IMR-90 (cell line): ENCODE results near the gene PUM2. TPM values are rescaled to one million over a fixed set of nuclear protein-coding genes. Genes with fewer than 3 reads are reported as not detected.

Source experiments
- ATAC-seq: fragments of 200-7000 bp; cut with Tn5 transposase; 2 replicates; pipeline ENCODE4 v1.9.1; 2020; ENCODE audit warnings: low read depth, mild to moderate bottlenecking, moderate library complexity
- BruUV-seq: library from RNA; stranded (reverse); fragments of 400-500 nt; replicated peaks from 2 replicates; lab custom pipeline; 2021; lab: Mats Ljungman, UMichigan
- CTCF ChIA-PET: fragments of 300-600 bp; formaldehyde crosslinking; extraction: SDS; loops from one replicate; lab custom pipeline; 2021; ENCODE audit warnings: antibody characterized with exemption; lab: Yijun Ruan, JAX
- POLR2A ChIA-PET: fragments of 300-600 bp; sonication (Branson Sonifier 250); formaldehyde crosslinking; loops from one replicate; lab custom pipeline; 2022; ENCODE audit warnings: antibody characterized with exemption; ENCODE audit not compliant: unreplicated experiment; lab: Charles Lee
- DNase-seq: peaks from one replicate; pipeline ENCODE4 v3.0.0; 2013
- H2AFZ ChIP-seq: replicated peaks from 2 replicates; pipeline ENCODE3; 2013; ENCODE audit warnings: low read length, mild to moderate bottlenecking; ENCODE audit not compliant: poor library complexity
- H2AK5ac ChIP-seq: 2 replicates; pipeline ENCODE4 v1.6.1; 2013; ENCODE audit warnings: low read depth, low read length, inconsistent platforms
- H2AK9ac ChIP-seq: replicated peaks from 2 replicates; pipeline ENCODE3; 2013; ENCODE audit warnings: mild to moderate bottlenecking, low read depth, low read length, moderate library complexity; ENCODE audit not compliant: poor library complexity
- H2BK120ac ChIP-seq: 2 replicates; pipeline ENCODE4 v1.6.1; 2013; ENCODE audit warnings: low read depth, low read length, inconsistent platforms
- H2BK15ac ChIP-seq: 3 replicates; pipeline ENCODE4 v1.6.1; 2013; ENCODE audit warnings: low read depth, low read length, inconsistent platforms
- H2BK20ac ChIP-seq: 2 replicates; pipeline ENCODE4 v1.6.1; 2013; ENCODE audit warnings: low read depth, mild to moderate bottlenecking, inconsistent platforms, low read length, moderate library complexity
- H2BK5ac ChIP-seq: 2 replicates; pipeline ENCODE4 v1.6.1; 2013; ENCODE audit warnings: mild to moderate bottlenecking, low read depth, low read length, inconsistent platforms; ENCODE audit not compliant: poor library complexity, severe bottlenecking
- H3K14ac ChIP-seq: replicated peaks from 2 replicates; pipeline ENCODE4 v1.6.1; 2013; ENCODE audit warnings: low read depth, low read length, inconsistent platforms
- H3K18ac ChIP-seq: 2 replicates; pipeline ENCODE4 v1.6.1; 2013; ENCODE audit warnings: low read depth, low read length, control low read depth
- H3K23ac ChIP-seq: 2 replicates; pipeline ENCODE4 v1.6.1; 2013; ENCODE audit warnings: low read depth, low read length, inconsistent platforms
- H3K27ac ChIP-seq: 2 replicates; pipeline ENCODE4 v1.5.1; 2013; ENCODE audit warnings: mild to moderate bottlenecking, control low read depth, low read length; ENCODE audit not compliant: insufficient read depth
- H3K27me3 ChIP-seq: 2 replicates; pipeline ENCODE4 v1.6.1; 2013; ENCODE audit warnings: low read length; ENCODE audit not compliant: control insufficient read depth, insufficient read depth
- H3K36me3 ChIP-seq: 2 replicates; pipeline ENCODE4 v1.6.1; 2013; ENCODE audit warnings: low read length, mixed read lengths; ENCODE audit not compliant: control insufficient read depth, insufficient read depth
- H3K4ac ChIP-seq: 2 replicates; pipeline ENCODE4 v1.6.1; 2013; ENCODE audit warnings: low read depth, low read length, inconsistent platforms
- H3K4me1 ChIP-seq: 2 replicates; pipeline ENCODE4 v1.6.1; 2013; ENCODE audit warnings: low read length, mixed read lengths; ENCODE audit not compliant: control insufficient read depth, insufficient read depth
- H3K4me2 ChIP-seq: 2 replicates; pipeline ENCODE4 v1.6.1; 2013; ENCODE audit warnings: low read depth, mild to moderate bottlenecking, control low read depth, low read length, moderate library complexity
- H3K4me3 ChIP-seq: 2 replicates; pipeline ENCODE4 v1.5.1; 2013; ENCODE audit warnings: low read depth, mild to moderate bottlenecking, control low read depth, low read length, moderate library complexity; ENCODE audit not compliant: insufficient read depth
- H3K56ac ChIP-seq: 2 replicates; pipeline ENCODE4 v1.6.1; 2013; ENCODE audit warnings: low read length, inconsistent platforms; ENCODE audit not compliant: insufficient read depth; ENCODE audit errors: extremely low read depth
- H3K79me1 ChIP-seq, 2 experiments: 2 replicates each; pipeline ENCODE4 v1.6.1; 2013; ENCODE audit warnings: low read length in 2 of 2, inconsistent platforms in 1 of 2, low read depth in 1 of 2
- H3K9ac ChIP-seq: 2 replicates; pipeline ENCODE4 v1.6.1; 2013; ENCODE audit warnings: low read depth, low read length, control low read depth
- H3K9me1 ChIP-seq: 2 replicates; pipeline ENCODE4 v1.6.1; 2013; ENCODE audit warnings: low read length, inconsistent platforms; ENCODE audit not compliant: insufficient read depth
- H3K9me3 ChIP-seq: 2 replicates; pipeline ENCODE4 v1.6.1; 2013; ENCODE audit warnings: low read length; ENCODE audit not compliant: control insufficient read depth, insufficient read depth
- H4K20me1 ChIP-seq: 2 replicates; pipeline ENCODE4 v1.6.1; 2013; ENCODE audit warnings: low read length, inconsistent platforms; ENCODE audit not compliant: insufficient read depth
- H4K5ac ChIP-seq: 2 replicates; pipeline ENCODE4 v1.6.1; 2013; ENCODE audit warnings: mild to moderate bottlenecking, low read depth, low read length, control low read depth
- H4K8ac ChIP-seq, 2 experiments: 2 replicates each; pipeline ENCODE4 v1.6.1; 2013; ENCODE audit warnings: low read depth in 2 of 2, low read length in 2 of 2, control low read depth in 1 of 2, inconsistent platforms in 1 of 2
- H4K91ac ChIP-seq: 2 replicates; pipeline ENCODE4 v1.6.1; 2013; ENCODE audit warnings: low read depth, low read length, inconsistent platforms; ENCODE audit not compliant: insufficient read depth
- CTCF ChIP-seq: conservative IDR thresholded peaks from 2 replicates; pipeline ENCODE4 v1.5.1; 2012; ENCODE audit warnings: mild to moderate bottlenecking, low read depth, low read length, improper control_type of control experiment
- MXI1 ChIP-seq: IDR thresholded peaks from 2 replicates; pipeline ENCODE4 v1.6.1; 2012; ENCODE audit warnings: low read depth, mild to moderate bottlenecking, low read length, moderate library complexity, borderline replicate concordance
- SMC3 ChIP-seq: fragments of 150-350 bp; IDR thresholded peaks from 2 replicates; pipeline ENCODE4 v1.6.1; 2016; ENCODE audit warnings: low read depth, mild to moderate bottlenecking, antibody characterized with exemption, low read length, moderate library complexity
- WGBS, 2 experiments: methylation state at CpG; one replicate each; pipeline versions ENCODE4 v1.1.5 to v1.1.7; 2013; ENCODE audit warnings: missing lambda C conversion rate in 2 of 2; ENCODE audit not compliant: insufficient read length in 1 of 2; ENCODE audit errors: extremely low coverage in 2 of 2; 5-methylcytosine and 5-hydroxymethylcytosine counted together
- dilution Hi-C: fragments of 300-500 bp; cut with HindIII; formaldehyde crosslinking; loops from one replicate; pipeline ENCODE4 v1.14.3; 2018; ENCODE audit warnings: low sequenced_read_pairs; ENCODE audit not compliant: unreplicated experiment
- in situ Hi-C: fragments of 300-500 bp; cut with MboI; formaldehyde crosslinking; loops from 3 replicates; pipeline ENCODE4 v1.14.3; 2019; ENCODE audit warnings: low sequenced_read_pairs, inconsistent platforms, mixed read lengths
- intact Hi-C: fragments of 100-400 bp; cut with micrococcal nuclease; formaldehyde crosslinking; loops from 2 replicates; pipeline ENCODE4 v1.10.0; 2022
- polyA plus RNA-seq, 3 experiments: library from polyadenylated mRNA; depleted of rRNA; stranded (reverse); fragments of >200 nt; gene quantifications; 2 replicates each; pipeline ENCODE4 v1.2.3, GENCODE V29; 2012; ENCODE audit warnings: low replicate concordance in 1 of 3
- total RNA-seq: library from RNA; depleted of rRNA; stranded (reverse); fragments of >200 nt; gene quantifications from 2 replicates; pipeline ENCODE4 v1.2.3, GENCODE V29; 2012

The PUM2 gene
- total and polyA plus RNA-seq, 2 of the 4 experiments (the other 2 are of a cell fraction) = 18.8 to 38.4 TPM

GRCh38 chr2:20359096-20359495 lies 8.5 kb upstream of the PUM2 start:
- H4K8ac ChIP-seq = no peak overlapping the region

More at GRCh38 chr2:20359096-20359495, 8.5 kb upstream of the PUM2 start:
- no TSS peak for BruUV-seq
- Histone ChIP-seq H3K9me3 (no peaks in the 10 kb centered on the region), H2BK20ac (no peak overlapping the region), H3K4ac (no peak overlapping the region), H4K5ac (no peak overlapping the region), H3K23ac (no peak overlapping the region), H3K4me3 (no peak overlapping the region), H2AFZ (no peak overlapping the region), H2BK120ac (no peak overlapping the region), H2BK5ac (no peak overlapping the region), H3K27ac (no peak overlapping the region), H3K9me1 (no peaks in the 10 kb centered on the region), H3K27me3 (no peaks in the 10 kb centered on the region), H3K14ac (no peak overlapping the region), H2AK9ac (no peak overlapping the region), H3K4me2 (no peak overlapping the region), H2AK5ac (no peak overlapping the region), H4K20me1 (no peaks in the 10 kb centered on the region), H3K9ac (no peak overlapping the region), H3K79me1 (no peaks in the 10 kb centered on the region), H3K36me3 (no peaks in the 10 kb centered on the region), H4K91ac (no peak overlapping the region), H2BK15ac (no peak overlapping the region), H3K18ac (no peak overlapping the region), H3K4me1 (peaks cover 1% of the 10 kb centered on the region; the same call in 1 of the 2 replicates), H3K56ac (no peak overlapping the region)
- dilution Hi-C loops (no loop called here), in situ Hi-C loops (no loop called here), intact Hi-C loops (no loop called here)
- CTCF ChIA-PET = interaction anchor here (0.6 kb wide), 1 partner anchor 11 kb away, joined by 4 read pairs; no protein-coding TSS in a partner anchor
- POLR2A ChIA-PET = interaction anchor here (0.6 kb wide), 1 partner anchor 12 kb away, joined by 3 read pairs; no protein-coding TSS in a partner anchor
- DNase-seq (no peak), ATAC-seq (no peak)
- 100% methylated on average over 1 of the region's 6 CpGs; no CpG with 5 or more reads in 1 of the 2 experiments for WGBS, 2 experiments
- TF ChIP-seq MXI1 = no peak
- no peak for TF ChIP-seq CTCF
- no peak for TF ChIP-seq SMC3
